Caco-2 (cell line): ENCODE measurements around the gene SLBP. TPM values are rescaled to one million over a fixed set of nuclear protein-coding genes. Genes with fewer than 3 reads are reported as not detected.

ENCODE experiments used
- BruUV-seq: library from RNA; stranded (reverse); fragments of 400-500 nt; replicated peaks from 2 replicates; lab custom pipeline; 2021; lab: Mats Ljungman, UMichigan
- CTCF ChIA-PET: fragments of 300-600 bp; sonication (Branson Sonifier 250); formaldehyde crosslinking; loops from one replicate; lab custom pipeline; 2022; ENCODE audit warnings: antibody characterized with exemption; lab: Charles Lee
- POLR2A ChIA-PET: fragments of 300-600 bp; sonication (Branson Sonifier 250); formaldehyde crosslinking; loops from one replicate; lab custom pipeline; 2022; ENCODE audit warnings: antibody characterized with exemption; lab: Charles Lee
- DNase-seq, 2 experiments: peaks; one replicate each; pipeline versions ENCODE4 v3.0.0 to v3.0.0-alpha.2; 2020 to 2022
- H3K27me3 ChIP-seq: replicated peaks from 2 replicates; pipeline ENCODE4 v1.6.0; 2011; ENCODE audit warnings: low read length; ENCODE audit not compliant: control insufficient read depth, insufficient read depth
- H3K36me3 ChIP-seq: 2 replicates; pipeline ENCODE4 v1.5.1; 2011; ENCODE audit warnings: low read length; ENCODE audit not compliant: control insufficient read depth, insufficient read depth
- H3K4me1 ChIP-seq: fragments of 250-450 bp; sonication (Bioruptor Pico); 2 replicates; pipeline ENCODE4 v1.5.1; 2020; ENCODE audit warnings: mild to moderate bottlenecking
- H3K4me3 ChIP-seq: 2 replicates; pipeline ENCODE4 v1.5.1; 2011; ENCODE audit warnings: low read depth, mild to moderate bottlenecking, control low read depth, low read length
- H3K9me3 ChIP-seq: fragments of 250-450 bp; sonication (Bioruptor Pico); 2 replicates; pipeline ENCODE4 v1.5.1; 2020; ENCODE audit warnings: mild to moderate bottlenecking, moderate library complexity
- H3K27ac Mint-ChIP-seq: one replicate; pipeline ENCODE4 v1.8.0; 2022; ENCODE audit warnings: mixed read lengths; ENCODE audit not compliant: unreplicated experiment
- H3K27me3 Mint-ChIP-seq: one replicate; pipeline ENCODE4 v1.8.0; 2022; ENCODE audit warnings: mixed read lengths; ENCODE audit not compliant: insufficient read depth, unreplicated experiment
- H3K36me3 Mint-ChIP-seq: one replicate; pipeline ENCODE4 v1.8.0; 2022; ENCODE audit warnings: mild to moderate bottlenecking, mixed read lengths; ENCODE audit not compliant: insufficient read depth, unreplicated experiment
- H3K4me1 Mint-ChIP-seq: one replicate; pipeline ENCODE4 v1.8.0; 2022; ENCODE audit warnings: low read depth, mixed read lengths; ENCODE audit not compliant: unreplicated experiment
- H3K4me3 Mint-ChIP-seq: one replicate; pipeline ENCODE4 v1.8.0; 2022; ENCODE audit warnings: mild to moderate bottlenecking, moderate library complexity, mixed read lengths; ENCODE audit not compliant: unreplicated experiment
- H3K9me3 Mint-ChIP-seq: one replicate; pipeline ENCODE4 v1.8.0; 2022; ENCODE audit warnings: mixed read lengths; ENCODE audit not compliant: unreplicated experiment
- intact Hi-C: fragments of 100-400 bp; cut with micrococcal nuclease; formaldehyde crosslinking; loops from one replicate; pipeline ENCODE4 v1.10.0; 2022; ENCODE audit not compliant: unreplicated experiment
- total RNA-seq: library from RNA; stranded (reverse); gene quantifications from 2 replicates; pipeline ENCODE4 v1.2.3, GENCODE V29; 2022
- TF ChIP-seq, protein P1 (sequence below), 2 experiments: fragments of 200-600 bp in 1 of 2; IDR thresholded peaks; 1 replicate in 1 of 2; 2 replicates in 1 of 2; pipeline versions ENCODE4 v1.5.1 to v1.8.0; 2011 to 2022; ENCODE audit warnings: antibody characterized with exemption in 1 of 2, control low read depth in 1 of 2, inconsistent platforms in 1 of 2, low read depth in 1 of 2, low read length in 1 of 2, mild to moderate bottlenecking in 1 of 2, moderate library complexity in 1 of 2; ENCODE audit not compliant: insufficient read depth in 1 of 2, severe bottlenecking in 1 of 2, unreplicated experiment in 1 of 2

SLBP gene
- total RNA-seq, 1 experiment from 2014 or later: 116 TPM

DNA sequence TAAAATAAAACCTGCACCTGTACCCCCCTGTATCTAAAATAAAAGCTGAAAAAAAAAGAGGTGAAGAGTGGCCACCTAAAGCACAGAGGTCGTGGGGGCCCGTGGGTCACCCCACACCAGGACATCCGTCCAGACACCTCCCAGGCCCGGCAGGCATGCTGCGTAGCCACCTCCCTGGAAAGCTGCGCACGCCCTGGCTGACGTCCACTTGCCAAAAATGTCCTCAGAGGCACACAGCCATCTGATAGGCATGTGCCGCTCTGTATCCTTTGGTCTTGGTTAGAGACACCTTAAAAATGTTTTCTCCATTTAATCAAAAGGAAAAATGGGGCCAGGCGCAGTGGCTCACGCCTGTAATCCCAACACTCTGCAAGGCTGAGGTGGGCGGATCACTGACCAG, 45.7 kb downstream of the SLBP start:
- ChIA-PET POLR2A (no interaction called here), CTCF (interaction anchor here (0.7 kb wide), 1 partner anchor 803 kb away, joined by 4 read pairs; the partner anchor contains the start of gene RNF4)
- DNase-seq: no peak
- BruUV-seq: no TSS peak
- Histone ChIP-seq H3K4me1 (peaks cover 11% of the 10 kb centered on the region), H3K27me3 (no peaks in the 10 kb centered on the region), H3K36me3 (no peaks in the 10 kb centered on the region), H3K4me3 (no peak overlapping the region), H3K9me3 (no peaks in the 10 kb centered on the region)
- intact Hi-C loops: no loop called here
- TF ChIP-seq, protein P1, sequence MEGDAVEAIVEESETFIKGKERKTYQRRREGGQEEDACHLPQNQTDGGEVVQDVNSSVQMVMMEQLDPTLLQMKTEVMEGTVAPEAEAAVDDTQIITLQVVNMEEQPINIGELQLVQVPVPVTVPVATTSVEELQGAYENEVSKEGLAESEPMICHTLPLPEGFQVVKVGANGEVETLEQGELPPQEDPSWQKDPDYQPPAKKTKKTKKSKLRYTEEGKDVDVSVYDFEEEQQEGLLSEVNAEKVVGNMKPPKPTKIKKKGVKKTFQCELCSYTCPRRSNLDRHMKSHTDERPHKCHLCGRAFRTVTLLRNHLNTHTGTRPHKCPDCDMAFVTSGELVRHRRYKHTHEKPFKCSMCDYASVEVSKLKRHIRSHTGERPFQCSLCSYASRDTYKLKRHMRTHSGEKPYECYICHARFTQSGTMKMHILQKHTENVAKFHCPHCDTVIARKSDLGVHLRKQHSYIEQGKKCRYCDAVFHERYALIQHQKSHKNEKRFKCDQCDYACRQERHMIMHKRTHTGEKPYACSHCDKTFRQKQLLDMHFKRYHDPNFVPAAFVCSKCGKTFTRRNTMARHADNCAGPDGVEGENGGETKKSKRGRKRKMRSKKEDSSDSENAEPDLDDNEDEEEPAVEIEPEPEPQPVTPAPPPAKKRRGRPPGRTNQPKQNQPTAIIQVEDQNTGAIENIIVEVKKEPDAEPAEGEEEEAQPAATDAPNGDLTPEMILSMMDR (IDR thresholded peaks at IDR 0.05; ENCODE audit: insufficient read depth in 1 of 2, low read depth in 1 of 2, low read length in 1 of 2, severe bottlenecking in 1 of 2, unreplicated experiment in 1 of 2): no peak
- no peaks in the 10 kb centered on the region for H3K4me1 Mint-ChIP-seq
- H3K4me3 Mint-ChIP-seq: no peak overlapping the region
- no peak overlapping the region for H3K27ac Mint-ChIP-seq
- no peaks in the 10 kb centered on the region for H3K9me3 Mint-ChIP-seq
- no peaks in the 10 kb centered on the region for H3K27me3 Mint-ChIP-seq
- H3K36me3 Mint-ChIP-seq: no peaks in the 10 kb centered on the region

- H3K27me3 Mint-ChIP-seq: no peaks in the 10 kb centered on the region
- no peak overlapping the region for H3K4me3 Mint-ChIP-seq
- H3K27ac Mint-ChIP-seq: no peak overlapping the region
- no peaks in the 10 kb centered on the region for H3K9me3 ChIP-seq
- DNase-seq: no peak
- ChIA-PET CTCF (interaction anchor here (0.6 kb wide), 1 partner anchor 301 kb away, joined by 3 read pairs; no protein-coding TSS in a partner anchor), POLR2A (no interaction called here)
- intact Hi-C loops: no loop called here
- BruUV-seq: no TSS peak
- H3K36me3 ChIP-seq: no peaks in the 10 kb centered on the region
- H3K4me3 ChIP-seq: no peak overlapping the region
- H3K27me3 ChIP-seq: no peaks in the 10 kb centered on the region
- H3K4me1 ChIP-seq: peaks cover 11% of the 10 kb centered on the region
- no peaks in the 10 kb centered on the region for H3K36me3 Mint-ChIP-seq
- TF ChIP-seq, protein P1 (IDR thresholded peaks at IDR 0.05; ENCODE audit: insufficient read depth in 1 of 2, low read depth in 1 of 2, low read length in 1 of 2, severe bottlenecking in 1 of 2, unreplicated experiment in 1 of 2): no peak
- H3K4me1 Mint-ChIP-seq: no peaks in the 10 kb centered on the region
- no peaks in the 10 kb centered on the region for H3K9me3 Mint-ChIP-seq
Observed at GRCh38 chr4:1664141-1664540, 48.0 kb downstream of the SLBP start.

DNA sequence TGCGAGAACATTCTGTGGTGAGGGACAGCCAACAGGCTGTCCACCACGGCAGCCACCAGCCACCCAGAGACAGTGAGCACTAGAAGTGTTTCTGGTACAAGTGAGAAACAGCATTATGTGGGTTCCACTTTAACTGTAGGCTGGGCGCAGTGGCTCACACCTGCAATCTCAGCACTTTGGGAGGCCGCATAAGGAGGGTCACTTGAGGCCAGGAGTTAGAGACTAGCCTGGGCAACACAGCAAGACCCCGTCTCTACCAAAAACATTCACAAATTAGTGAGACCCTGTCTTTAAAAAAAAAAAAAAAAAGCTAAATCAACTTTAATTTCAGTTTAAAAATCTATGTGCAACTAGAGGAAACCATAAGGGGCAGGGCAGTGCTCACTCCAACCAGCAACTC, 48.6 kb downstream of the SLBP start:
- BruUV-seq: no TSS peak
- no peaks in the 10 kb centered on the region for H3K9me3 Mint-ChIP-seq

More for the DNA sequence above, 48.6 kb downstream of the SLBP start:
- Histone ChIP-seq H3K4me1 (peaks cover 11% of the 10 kb centered on the region), H3K4me3 (no peak overlapping the region), H3K27me3 (no peaks in the 10 kb centered on the region), H3K9me3 (no peaks in the 10 kb centered on the region), H3K36me3 (no peaks in the 10 kb centered on the region)
- H3K4me1 Mint-ChIP-seq: no peaks in the 10 kb centered on the region
- ChIA-PET POLR2A (no interaction called here), CTCF (interaction anchor here (0.6 kb wide), 1 partner anchor 300 kb away, joined by 3 read pairs; no protein-coding TSS in a partner anchor)
- TF ChIP-seq, protein P1 (IDR thresholded peaks at IDR 0.05; ENCODE audit: insufficient read depth in 1 of 2, low read depth in 1 of 2, low read length in 1 of 2, severe bottlenecking in 1 of 2, unreplicated experiment in 1 of 2): no peak
- no peak for DNase-seq
- H3K27me3 Mint-ChIP-seq: no peaks in the 10 kb centered on the region
- H3K36me3 Mint-ChIP-seq: no peaks in the 10 kb centered on the region
- H3K4me3 Mint-ChIP-seq: no peak overlapping the region
- H3K27ac Mint-ChIP-seq: no peak overlapping the region
- intact Hi-C loops: no loop called here
